ENCODE measurements around the gene ADAM10. TPM values are rescaled to one million over a fixed set of nuclear protein-coding genes. Genes with fewer than 3 reads are reported as not detected.

The ADAM10 gene
- total and polyA plus RNA-seq, 2 of the 4 experiments (the other 2 are of a cell fraction) = 110 to 185 TPM

- Histone ChIP-seq H2AFZ (replicated peaks; ENCODE audit: low read length, poor library complexity) (no peak overlapping the region), H3K27ac (ENCODE audit: insufficient read depth, low read length) (no peak overlapping the region), H3K9me3 (ENCODE audit: control insufficient read depth, insufficient read depth, low read length) (no peaks in the 10 kb centered on the region), H2BK5ac (ENCODE audit: low read depth, low read length, poor library complexity, severe bottlenecking) (no peak overlapping the region), H3K9ac (ENCODE audit: low read depth, low read length) (no peak overlapping the region), H2BK15ac (ENCODE audit: low read depth, low read length) (no peak overlapping the region), H4K8ac (ENCODE audit: low read depth in 2 of 2, low read length in 2 of 2) (no peak overlapping the region), H3K27me3 (ENCODE audit: control insufficient read depth, insufficient read depth, low read length) (peaks cover 18% of the 10 kb centered on the region), H2BK120ac (ENCODE audit: low read depth, low read length) (no peak overlapping the region), H4K5ac (ENCODE audit: low read depth, low read length) (no peak overlapping the region), H4K91ac (ENCODE audit: insufficient read depth, low read depth, low read length) (no peak overlapping the region), H4K20me1 (ENCODE audit: insufficient read depth, low read length) (no peaks in the 10 kb centered on the region), H3K4me1 (ENCODE audit: control insufficient read depth, insufficient read depth, low read length) (no peaks in the 10 kb centered on the region), H3K79me1 (ENCODE audit: low read depth in 1 of 2, low read length in 2 of 2) (no peaks in the 10 kb centered on the region), H3K4ac (ENCODE audit: low read depth, low read length) (no peak overlapping the region), H3K36me3 (ENCODE audit: control insufficient read depth, insufficient read depth, low read length) (no peaks in the 10 kb centered on the region), H2AK9ac (replicated peaks; ENCODE audit: low read depth, low read length, poor library complexity) (no peak overlapping the region), H3K23ac (ENCODE audit: low read depth, low read length) (no peak overlapping the region), H3K14ac (replicated peaks; ENCODE audit: low read depth, low read length) (no peak overlapping the region), H2AK5ac (ENCODE audit: low read depth, low read length) (no peak overlapping the region), H3K56ac (ENCODE audit: extremely low read depth, insufficient read depth, low read length) (no peak overlapping the region), H3K18ac (ENCODE audit: low read depth, low read length) (no peak overlapping the region), H3K4me3 (ENCODE audit: insufficient read depth, low read depth, low read length) (no peak overlapping the region), H3K4me2 (ENCODE audit: low read depth, low read length) (no peak overlapping the region), H2BK20ac (ENCODE audit: low read depth, low read length) (no peak overlapping the region), H3K9me1 (ENCODE audit: insufficient read depth, low read length) (no peaks in the 10 kb centered on the region)
- dilution Hi-C loops (cut with HindIII; ENCODE audit: low sequenced_read_pairs, unreplicated experiment) (no loop called here), in situ Hi-C loops (cut with MboI; ENCODE audit: low sequenced_read_pairs) (no loop called here), intact Hi-C loops (cut with micrococcal nuclease) (no loop called here)
- ATAC-seq (ENCODE audit: low read depth) = no peak
- DNase-seq = no peak
- CTCF ChIA-PET = no interaction called here
- TF ChIP-seq MXI1 (IDR thresholded peaks at IDR 0.05; ENCODE audit: borderline replicate concordance, low read depth, low read length) = no peak
- TF ChIP-seq, protein P1, sequence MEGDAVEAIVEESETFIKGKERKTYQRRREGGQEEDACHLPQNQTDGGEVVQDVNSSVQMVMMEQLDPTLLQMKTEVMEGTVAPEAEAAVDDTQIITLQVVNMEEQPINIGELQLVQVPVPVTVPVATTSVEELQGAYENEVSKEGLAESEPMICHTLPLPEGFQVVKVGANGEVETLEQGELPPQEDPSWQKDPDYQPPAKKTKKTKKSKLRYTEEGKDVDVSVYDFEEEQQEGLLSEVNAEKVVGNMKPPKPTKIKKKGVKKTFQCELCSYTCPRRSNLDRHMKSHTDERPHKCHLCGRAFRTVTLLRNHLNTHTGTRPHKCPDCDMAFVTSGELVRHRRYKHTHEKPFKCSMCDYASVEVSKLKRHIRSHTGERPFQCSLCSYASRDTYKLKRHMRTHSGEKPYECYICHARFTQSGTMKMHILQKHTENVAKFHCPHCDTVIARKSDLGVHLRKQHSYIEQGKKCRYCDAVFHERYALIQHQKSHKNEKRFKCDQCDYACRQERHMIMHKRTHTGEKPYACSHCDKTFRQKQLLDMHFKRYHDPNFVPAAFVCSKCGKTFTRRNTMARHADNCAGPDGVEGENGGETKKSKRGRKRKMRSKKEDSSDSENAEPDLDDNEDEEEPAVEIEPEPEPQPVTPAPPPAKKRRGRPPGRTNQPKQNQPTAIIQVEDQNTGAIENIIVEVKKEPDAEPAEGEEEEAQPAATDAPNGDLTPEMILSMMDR (conservative IDR thresholded peaks at IDR 0.05; ENCODE audit: low read depth, low read length) = no peak
- TF ChIP-seq MAZ (IDR thresholded peaks at IDR 0.05; ENCODE audit: borderline replicate concordance, low read depth, low read length) = no peak
- TF ChIP-seq POLR2A (IDR thresholded peaks at IDR 0.05; ENCODE audit: low read depth, low read length) = no peak
- BruUV-seq (replicated peaks) = no TSS peak
- 57% methylated on average over 1 of the region's 1 CpG; no CpG with 5 or more reads in 1 of the 2 experiments for WGBS, 2 experiments (ENCODE audit: extremely low coverage in 2 of 2, insufficient read length in 1 of 2)
- POLR2A ChIA-PET (ENCODE audit: unreplicated experiment) = no interaction called here
These were observed 210.0 kb downstream of the ADAM10 start for GRCh38 chr15:58539548-58539947.
